HepG2 (cell line): ENCODE measurements around the gene PDK2. TPM values are rescaled to one million over a fixed set of nuclear protein-coding genes. Genes with fewer than 3 reads are reported as not detected.
A peak's percentile ranks its signal among the peaks of the same experiment; 100 is the strongest.

Source experiments
- ATF6 ChIP-seq: sonication (generic); formaldehyde crosslinking; conservative IDR thresholded peaks from 2 replicates; pipeline ENCODE4 v1.4.0; 2020; ENCODE audit warnings: missing genetic modification reagents
- GATA4 ChIP-seq: sonication (generic); IDR thresholded peaks from 2 replicates; pipeline ENCODE4 v1.6.1; 2016; ENCODE audit warnings: antibody characterized with exemption, low read depth, borderline replicate concordance
- MLX ChIP-seq: IDR thresholded peaks from 2 replicates; pipeline ENCODE4 v1.6.1; 2016
- NFE2L2 ChIP-seq: fragments of 150-350 bp; IDR thresholded peaks from 2 replicates; pipeline ENCODE4 v1.6.1; 2014; ENCODE audit warnings: low read length
- PLRG1 ChIP-seq: fragments of 450-650 bp; conservative IDR thresholded peaks from 2 replicates; pipeline ENCODE4 v1.6.1; 2016
- RERE ChIP-seq: IDR thresholded peaks from 2 replicates; pipeline ENCODE4 v1.6.1; 2016; ENCODE audit warnings: low read depth, missing genetic modification reagents, missing compliant biosample characterization
- SALL1 ChIP-seq: sonication (generic); formaldehyde crosslinking; IDR thresholded peaks from 2 replicates; pipeline ENCODE4 v1.8.0; 2022; ENCODE audit warnings: mild to moderate bottlenecking, missing genetic modification reagents
- SMAD3 ChIP-seq: sonication (generic); formaldehyde crosslinking; IDR thresholded peaks from 2 replicates; pipeline ENCODE4 v1.4.0; 2020; ENCODE audit warnings: missing genetic modification reagents
- TEAD3 ChIP-seq: optimal IDR thresholded peaks from 2 replicates; pipeline ENCODE3; 2016; ENCODE audit warnings: borderline replicate concordance
- TFDP2 ChIP-seq: sonication (generic); formaldehyde crosslinking; IDR thresholded peaks from 2 replicates; pipeline ENCODE4 v1.4.0; 2020; ENCODE audit warnings: missing genetic modification reagents
- TGIF2 ChIP-seq: IDR thresholded peaks from 2 replicates; pipeline ENCODE4 v1.6.1; 2016; ENCODE audit warnings: control low read depth, missing compliant biosample characterization
- XRCC5 ChIP-seq: fragments of 200-400 bp; formaldehyde crosslinking; optimal IDR thresholded peaks from 2 replicates; pipeline ENCODE3; 2017; ENCODE audit warnings: mild to moderate bottlenecking, low read length
- ZMYM2 ChIP-seq: sonication (generic); formaldehyde crosslinking; IDR thresholded peaks from 2 replicates; pipeline ENCODE4 v1.8.0; 2022; ENCODE audit warnings: mild to moderate bottlenecking, missing genetic modification reagents
- ZNF362 ChIP-seq: sonication (generic); formaldehyde crosslinking; IDR thresholded peaks from 2 replicates; pipeline ENCODE4 v1.4.0; 2020; ENCODE audit warnings: missing genetic modification reagents, mild to moderate bottlenecking, borderline replicate concordance
- ZNF547 ChIP-seq: sonication (generic); formaldehyde crosslinking; IDR thresholded peaks from 2 replicates; pipeline ENCODE4 v1.5.1; 2020; ENCODE audit warnings: mild to moderate bottlenecking, missing genetic modification reagents
- ZNF574 ChIP-seq: sonication (generic); formaldehyde crosslinking; IDR thresholded peaks from 2 replicates; pipeline ENCODE4 v1.4.0; 2020; ENCODE audit warnings: missing genetic modification reagents
- polyA plus RNA-seq, 8 experiments: library from polyadenylated mRNA; depleted of rRNA in 3 of 8; stranded (reverse) in 7 of 8; unstranded in 1 of 8; fragments of >200 nt; fragmentation: Illumina TruSeq in 4 of 8; extraction: Trizol in 4 of 8; gene quantifications; 2 replicates each; pipeline versions ENCODE4 v1.2.1 to v1.2.3, GENCODE V29; 2011 to 2016; ENCODE audit warnings: low read depth in 4 of 8, missing spikeins in 1 of 8, mixed read lengths in 1 of 8; ENCODE audit not compliant: insufficient read depth in 1 of 8
- total RNA-seq, 5 experiments: library from RNA; depleted of rRNA; stranded (reverse); fragments of >200 nt; fragmentation: Illumina TruSeq; extraction: Trizol; gene quantifications; 2 replicates each; pipeline ENCODE4 v1.2.3, GENCODE V29; 2016; ENCODE audit warnings: low read depth in 1 of 5

Gene PDK2
- total and polyA plus RNA-seq, 2 of the 13 experiments (the other 11 are each of a cell fraction or from before 2014, with no cell fraction given), result 18.5 to 59.7 TPM

GRCh38 chr17:50133028-50133768 is 38.0 kb downstream of the PDK2 start (continued):
- TF ChIP-seq TEAD3 (CRISPR knock-in tag) (no peak), ZNF574 (CRISPR knock-in tag) (peak; percentile 67; the same call in 1 of the 2 replicates), GATA4 (no peak), SALL1 (CRISPR knock-in tag) (peak; percentile 63; the same call in 1 of the 2 replicates), NFE2L2 (peak; percentile 23; the same call in 1 of the 2 replicates), MLX (CRISPR knock-in tag) (peak; percentile 24; the same call in 1 of the 2 replicates), TFDP2 (CRISPR knock-in tag) (no peak), ZNF547 (CRISPR knock-in tag) (no peak), ZMYM2 (CRISPR knock-in tag) (no peak), TGIF2 (no peak), ATF6 (CRISPR knock-in tag) (no peak), RERE (CRISPR knock-in tag) (peak; percentile 65; the same call in 1 of the 2 replicates), SMAD3 (no peak), XRCC5 (peak; percentile 67), PLRG1 (no peak), ZNF362 (CRISPR knock-in tag) (peak; percentile 24; the same call in 1 of the 2 replicates)
